GM12878 (cell line): Measurements from ENCODE around the gene ADAMTS6. TPM values are rescaled to one million over a fixed set of nuclear protein-coding genes. Genes with fewer than 3 reads are reported as not detected.

Source experiments
- ATAC-seq: fragments of 200-7000 bp; cut with Tn5 transposase; 3 replicates; pipeline ENCODE4 v1.9.1; 2020; ENCODE audit warnings: mild to moderate bottlenecking, moderate library complexity
- BruUV-seq: library from RNA; stranded (reverse); fragments of 400-500 nt; replicated peaks from 2 replicates; lab custom pipeline; 2021; lab: Mats Ljungman, UMichigan
- CTCF ChIA-PET: fragments of 300-600 bp; sonication (Branson Sonifier 250); formaldehyde crosslinking; extraction: SDS; loops from one replicate; lab custom pipeline; 2021; ENCODE audit warnings: inconsistent platforms; lab: Yijun Ruan, JAX
- POLR2A ChIA-PET: fragments of 350-600 bp; formaldehyde crosslinking; extraction: SDS; loops from one replicate; lab custom pipeline; 2021; ENCODE audit warnings: inconsistent platforms; lab: Charles Lee
- RAD21 ChIA-PET: fragments of 300-600 bp; sonication (Branson Sonifier 250); formaldehyde crosslinking; loops from one replicate; lab custom pipeline; 2023; ENCODE audit warnings: antibody characterized with exemption; ENCODE audit not compliant: unreplicated experiment; lab: Charles Lee
- SMC1A ChIA-PET: fragments of 300-600 bp; sonication (Branson Sonifier 250); formaldehyde crosslinking; loops from one replicate; lab custom pipeline; 2023; ENCODE audit not compliant: unreplicated experiment, uncharacterized antibody; lab: Charles Lee
- DNase-seq: peaks from one replicate; pipeline ENCODE4 v3.0.0-alpha.2; 2011; ENCODE audit warnings: low read depth, low spot score
- FAIRE-seq: peaks from 3 replicates; lab custom pipeline; 2011; peaks lifted over from hg19 to GRCh38; lab: Jason Lieb, UNC
- H2AFZ ChIP-seq: 2 replicates; pipeline ENCODE4 v1.6.0; 2011; ENCODE audit warnings: low read depth, low read length, control low read depth; ENCODE audit not compliant: control insufficient read depth
- H3K27ac ChIP-seq: 2 replicates; pipeline ENCODE4 v1.5.1; 2011; ENCODE audit warnings: control low read depth; ENCODE audit not compliant: control insufficient read depth, insufficient read depth
- H3K27me3 ChIP-seq, 2 experiments: replicated peaks in 1 of 2; 2 replicates each; pipeline versions ENCODE4 v1.6.0 to v1.6.1; 2011; ENCODE audit warnings: low read length in 1 of 2; ENCODE audit not compliant: control insufficient read depth in 2 of 2, insufficient read depth in 2 of 2
- H3K36me3 ChIP-seq, 2 experiments: 2 replicates each; pipeline ENCODE4 v1.5.1; 2011; ENCODE audit warnings: low read length in 1 of 2; ENCODE audit not compliant: control insufficient read depth in 2 of 2, insufficient read depth in 2 of 2
- H3K4me1 ChIP-seq: 2 replicates; pipeline ENCODE4 v1.6.1; 2011; ENCODE audit warnings: mild to moderate bottlenecking, low read length, moderate library complexity, mixed read lengths; ENCODE audit not compliant: control insufficient read depth, insufficient read depth
- H3K4me2 ChIP-seq: 2 replicates; pipeline ENCODE4 v1.6.0; 2011; ENCODE audit warnings: control low read depth; ENCODE audit not compliant: control insufficient read depth, insufficient read depth
- H3K4me3 ChIP-seq: fragments of 200-600 bp; sonication (generic); 2 replicates; pipeline ENCODE4 v1.5.1; 2016
- H3K79me2 ChIP-seq: 2 replicates; pipeline ENCODE4 v1.6.0; 2011; ENCODE audit warnings: low read length; ENCODE audit not compliant: control insufficient read depth, insufficient read depth
- H3K9ac ChIP-seq: 2 replicates; pipeline ENCODE4 v1.8.0; 2011; ENCODE audit warnings: low read length, control low read depth, mixed read lengths; ENCODE audit not compliant: control insufficient read depth, insufficient read depth
- H3K9me3 ChIP-seq: replicated peaks from 3 replicates; pipeline ENCODE4 v1.5.1; 2011; ENCODE audit warnings: mild to moderate bottlenecking, low read length; ENCODE audit not compliant: control insufficient read depth, insufficient read depth
- H4K20me1 ChIP-seq: 2 replicates; pipeline ENCODE4 v1.6.0; 2011; ENCODE audit not compliant: control insufficient read depth, insufficient read depth
- ATF7 ChIP-seq: fragments of 450-650 bp; IDR thresholded peaks from 2 replicates; pipeline ENCODE4 v1.6.1; 2016; ENCODE audit warnings: low read depth, mild to moderate bottlenecking
- HDGF ChIP-seq: fragments of 450-650 bp; IDR thresholded peaks from 2 replicates; pipeline ENCODE4 v1.6.1; 2016; ENCODE audit warnings: antibody characterized with exemption
- MYB ChIP-seq: fragments of 150-350 bp; IDR thresholded peaks from 2 replicates; pipeline ENCODE4 v1.6.1; 2014; ENCODE audit warnings: mild to moderate bottlenecking, low read depth, low read length, borderline replicate concordance
- SUPT20H ChIP-seq: IDR thresholded peaks from 2 replicates; pipeline ENCODE4 v1.6.1; 2011; ENCODE audit warnings: low read depth, mild to moderate bottlenecking, low read length, moderate library complexity, borderline replicate concordance; ENCODE audit not compliant: control insufficient read depth
- ZZZ3 ChIP-seq: IDR thresholded peaks from 2 replicates; pipeline ENCODE4 v1.6.1; 2011; ENCODE audit warnings: low read depth; ENCODE audit not compliant: control insufficient read depth, insufficient read length
- WGBS: methylation state at CpG from one replicate; pipeline ENCODE4 v1.1.6; 2016; ENCODE audit warnings: low lambda C conversion rate; ENCODE audit not compliant: insufficient replicate concordance, insufficient coverage; ENCODE audit errors: missing lambda C conversion rate; 5-methylcytosine and 5-hydroxymethylcytosine counted together
- in situ Hi-C: fragments of 300-500 bp; cut with MboI; formaldehyde crosslinking; loops from 9 replicates; pipeline ENCODE4 v1.14.3; 2018; ENCODE audit warnings: mixed read lengths
- intact Hi-C: fragments of 100-400 bp; cut with micrococcal nuclease; formaldehyde crosslinking; loops from one replicate; pipeline ENCODE4 v1.14.2; 2022; ENCODE audit not compliant: unreplicated experiment
- polyA plus RNA-seq, 11 experiments: library from polyadenylated mRNA; depleted of rRNA in 4 of 11; unstranded in 6 of 11; stranded (reverse) in 5 of 11; fragments of >200 nt; fragmentation: Nextera tagmentation in 4 of 11; fragmentation: Illumina TruSeq in 1 of 11; extraction: Ambion mirVana in 4 of 11; extraction: Trizol in 1 of 11; gene quantifications; 1 replicate in 1 of 11; 2 replicates in 10 of 11; pipeline versions ENCODE4 v1.2.1 to v1.2.3, GENCODE V29; 2011 to 2016; ENCODE audit warnings: inconsistent platforms in 2 of 11, missing spikeins in 2 of 11, low read depth in 1 of 11
- total RNA-seq, 4 experiments: library from RNA; depleted of rRNA in 3 of 4; stranded (reverse); fragments of >200 nt in 3 of 4; fragmentation: Illumina TruSeq in 1 of 4; extraction: Trizol in 1 of 4; gene quantifications; 2 replicates each; pipeline versions ENCODE4 v1.2.1 to v1.2.3, GENCODE V29; 2013 to 2021
- TF ChIP-seq, protein P1 (sequence below): fragments of 450-650 bp; formaldehyde crosslinking; IDR thresholded peaks from 2 replicates; pipeline ENCODE4 v1.4.0; 2020; ENCODE audit warnings: mild to moderate bottlenecking, moderate library complexity
- TF ChIP-seq, protein P2 (sequence below): fragments of 150-350 bp; IDR thresholded peaks from 2 replicates; pipeline ENCODE4 v1.6.1; 2014; ENCODE audit warnings: mild to moderate bottlenecking, low read depth, low read length
- TF ChIP-seq, protein P3 (sequence below): fragments of 450-650 bp; formaldehyde crosslinking; IDR thresholded peaks from 2 replicates; pipeline ENCODE4 v1.5.0; 2022; ENCODE audit warnings: mild to moderate bottlenecking, missing genetic modification characterization
- TF ChIP-seq, protein P4 (sequence below): fragments of 450-650 bp; IDR thresholded peaks from 2 replicates; pipeline ENCODE4 v1.6.1; 2014; ENCODE audit warnings: mild to moderate bottlenecking

Gene ADAMTS6
- total and polyA plus RNA-seq, 10 of the 15 experiments (the other 5 are each of a cell fraction or from before 2014, with no cell fraction given): 1.1 to 12.3 (median 6.5) TPM

DNA sequence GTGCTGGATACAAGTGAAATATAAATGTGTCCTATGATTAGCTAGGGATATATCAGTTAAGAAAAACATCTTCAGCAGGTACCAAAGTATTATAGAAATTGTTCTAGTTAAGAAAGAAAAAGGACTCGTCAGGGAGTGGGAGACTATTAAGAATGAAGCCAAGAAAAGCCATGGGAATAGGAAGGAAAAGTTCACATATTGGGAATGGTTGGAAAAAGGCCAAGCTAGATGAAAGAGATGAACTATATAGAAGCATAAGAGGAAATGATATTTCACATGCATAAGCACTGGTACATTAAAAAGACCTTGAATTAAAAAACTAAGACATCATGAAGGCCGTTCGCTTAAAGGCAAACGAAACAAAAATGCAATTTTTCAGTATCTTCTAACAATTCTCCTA lies 237.7 kb downstream of the ADAMTS6 start:
- H3K79me2 ChIP-seq: no peaks in the 10 kb centered on the region
- ChIA-PET RAD21 (no interaction called here), CTCF (interaction anchor here (0.6 to 1.8 kb wide), 4 partner anchors 15 to 239 kb away, joined by 3 read pairs; no protein-coding TSS in a partner anchor), SMC1A (interaction anchor here (1.4 to 1.8 kb wide), 3 partner anchors 10 to 231 kb away, joined by 3 to 5 read pairs (median 5); no protein-coding TSS in a partner anchor), POLR2A (no interaction called here)
- no peaks in the 10 kb centered on the region for H3K36me3 ChIP-seq
- DNase-seq (no peak), FAIRE-seq (no peak), ATAC-seq (no peak)
- H4K20me1 ChIP-seq: no peaks in the 10 kb centered on the region
- BruUV-seq: no TSS peak
- WGBS: 69% methylated on average over 4 of the region's 4 CpGs
- H3K4me3 ChIP-seq: no peak overlapping the region
- H3K27me3 ChIP-seq: no peaks in the 10 kb centered on the region
- in situ Hi-C loops: no loop called here
- no peak overlapping the region for H3K9ac ChIP-seq
- no peak overlapping the region for H3K27ac ChIP-seq
- no peaks in the 10 kb centered on the region for H3K4me1 ChIP-seq
- intact Hi-C loops: no loop called here
- H3K4me2 ChIP-seq: no peak overlapping the region
- no peaks in the 10 kb centered on the region for H3K9me3 ChIP-seq
- H2AFZ ChIP-seq: no peak overlapping the region
- TF ChIP-seq, protein P1, sequence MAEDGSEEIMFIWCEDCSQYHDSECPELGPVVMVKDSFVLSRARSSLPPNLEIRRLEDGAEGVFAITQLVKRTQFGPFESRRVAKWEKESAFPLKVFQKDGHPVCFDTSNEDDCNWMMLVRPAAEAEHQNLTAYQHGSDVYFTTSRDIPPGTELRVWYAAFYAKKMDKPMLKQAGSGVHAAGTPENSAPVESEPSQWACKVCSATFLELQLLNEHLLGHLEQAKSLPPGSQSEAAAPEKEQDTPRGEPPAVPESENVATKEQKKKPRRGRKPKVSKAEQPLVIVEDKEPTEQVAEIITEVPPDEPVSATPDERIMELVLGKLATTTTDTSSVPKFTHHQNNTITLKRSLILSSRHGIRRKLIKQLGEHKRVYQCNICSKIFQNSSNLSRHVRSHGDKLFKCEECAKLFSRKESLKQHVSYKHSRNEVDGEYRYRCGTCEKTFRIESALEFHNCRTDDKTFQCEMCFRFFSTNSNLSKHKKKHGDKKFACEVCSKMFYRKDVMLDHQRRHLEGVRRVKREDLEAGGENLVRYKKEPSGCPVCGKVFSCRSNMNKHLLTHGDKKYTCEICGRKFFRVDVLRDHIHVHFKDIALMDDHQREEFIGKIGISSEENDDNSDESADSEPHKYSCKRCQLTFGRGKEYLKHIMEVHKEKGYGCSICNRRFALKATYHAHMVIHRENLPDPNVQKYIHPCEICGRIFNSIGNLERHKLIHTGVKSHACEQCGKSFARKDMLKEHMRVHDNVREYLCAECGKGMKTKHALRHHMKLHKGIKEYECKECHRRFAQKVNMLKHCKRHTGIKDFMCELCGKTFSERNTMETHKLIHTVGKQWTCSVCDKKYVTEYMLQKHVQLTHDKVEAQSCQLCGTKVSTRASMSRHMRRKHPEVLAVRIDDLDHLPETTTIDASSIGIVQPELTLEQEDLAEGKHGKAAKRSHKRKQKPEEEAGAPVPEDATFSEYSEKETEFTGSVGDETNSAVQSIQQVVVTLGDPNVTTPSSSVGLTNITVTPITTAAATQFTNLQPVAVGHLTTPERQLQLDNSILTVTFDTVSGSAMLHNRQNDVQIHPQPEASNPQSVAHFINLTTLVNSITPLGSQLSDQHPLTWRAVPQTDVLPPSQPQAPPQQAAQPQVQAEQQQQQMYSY (CRISPR knock-in tag): no peak
- TF ChIP-seq SUPT20H (no peak), ATF7 (no peak), MYB (no peak), HDGF (no peak), ZZZ3 (no peak)
- TF ChIP-seq, protein P2, sequence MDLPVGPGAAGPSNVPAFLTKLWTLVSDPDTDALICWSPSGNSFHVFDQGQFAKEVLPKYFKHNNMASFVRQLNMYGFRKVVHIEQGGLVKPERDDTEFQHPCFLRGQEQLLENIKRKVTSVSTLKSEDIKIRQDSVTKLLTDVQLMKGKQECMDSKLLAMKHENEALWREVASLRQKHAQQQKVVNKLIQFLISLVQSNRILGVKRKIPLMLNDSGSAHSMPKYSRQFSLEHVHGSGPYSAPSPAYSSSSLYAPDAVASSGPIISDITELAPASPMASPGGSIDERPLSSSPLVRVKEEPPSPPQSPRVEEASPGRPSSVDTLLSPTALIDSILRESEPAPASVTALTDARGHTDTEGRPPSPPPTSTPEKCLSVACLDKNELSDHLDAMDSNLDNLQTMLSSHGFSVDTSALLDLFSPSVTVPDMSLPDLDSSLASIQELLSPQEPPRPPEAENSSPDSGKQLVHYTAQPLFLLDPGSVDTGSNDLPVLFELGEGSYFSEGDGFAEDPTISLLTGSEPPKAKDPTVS: no peak
- TF ChIP-seq, protein P3, sequence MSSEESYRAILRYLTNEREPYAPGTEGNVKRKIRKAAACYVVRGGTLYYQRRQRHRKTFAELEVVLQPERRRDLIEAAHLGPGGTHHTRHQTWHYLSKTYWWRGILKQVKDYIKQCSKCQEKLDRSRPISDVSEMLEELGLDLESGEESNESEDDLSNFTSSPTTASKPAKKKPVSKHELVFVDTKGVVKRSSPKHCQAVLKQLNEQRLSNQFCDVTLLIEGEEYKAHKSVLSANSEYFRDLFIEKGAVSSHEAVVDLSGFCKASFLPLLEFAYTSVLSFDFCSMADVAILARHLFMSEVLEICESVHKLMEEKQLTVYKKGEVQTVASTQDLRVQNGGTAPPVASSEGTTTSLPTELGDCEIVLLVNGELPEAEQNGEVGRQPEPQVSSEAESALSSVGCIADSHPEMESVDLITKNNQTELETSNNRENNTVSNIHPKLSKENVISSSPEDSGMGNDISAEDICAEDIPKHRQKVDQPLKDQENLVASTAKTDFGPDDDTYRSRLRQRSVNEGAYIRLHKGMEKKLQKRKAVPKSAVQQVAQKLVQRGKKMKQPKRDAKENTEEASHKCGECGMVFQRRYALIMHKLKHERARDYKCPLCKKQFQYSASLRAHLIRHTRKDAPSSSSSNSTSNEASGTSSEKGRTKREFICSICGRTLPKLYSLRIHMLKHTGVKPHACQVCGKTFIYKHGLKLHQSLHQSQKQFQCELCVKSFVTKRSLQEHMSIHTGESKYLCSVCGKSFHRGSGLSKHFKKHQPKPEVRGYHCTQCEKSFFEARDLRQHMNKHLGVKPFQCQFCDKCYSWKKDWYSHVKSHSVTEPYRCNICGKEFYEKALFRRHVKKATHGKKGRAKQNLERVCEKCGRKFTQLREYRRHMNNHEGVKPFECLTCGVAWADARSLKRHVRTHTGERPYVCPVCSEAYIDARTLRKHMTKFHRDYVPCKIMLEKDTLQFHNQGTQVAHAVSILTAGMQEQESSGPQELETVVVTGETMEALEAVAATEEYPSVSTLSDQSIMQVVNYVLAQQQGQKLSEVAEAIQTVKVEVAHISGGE (CRISPR knock-in tag): no peak
- TF ChIP-seq, protein P4, sequence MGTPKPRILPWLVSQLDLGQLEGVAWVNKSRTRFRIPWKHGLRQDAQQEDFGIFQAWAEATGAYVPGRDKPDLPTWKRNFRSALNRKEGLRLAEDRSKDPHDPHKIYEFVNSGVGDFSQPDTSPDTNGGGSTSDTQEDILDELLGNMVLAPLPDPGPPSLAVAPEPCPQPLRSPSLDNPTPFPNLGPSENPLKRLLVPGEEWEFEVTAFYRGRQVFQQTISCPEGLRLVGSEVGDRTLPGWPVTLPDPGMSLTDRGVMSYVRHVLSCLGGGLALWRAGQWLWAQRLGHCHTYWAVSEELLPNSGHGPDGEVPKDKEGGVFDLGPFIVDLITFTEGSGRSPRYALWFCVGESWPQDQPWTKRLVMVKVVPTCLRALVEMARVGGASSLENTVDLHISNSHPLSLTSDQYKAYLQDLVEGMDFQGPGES: no peak
